Common myeloid progenitor, CD34-positive (primary cell): ENCODE data around the gene CINP. TPM values are rescaled to one million over a fixed set of nuclear protein-coding genes. Genes with fewer than 3 reads are reported as not detected.
A peak's percentile ranks its signal among the peaks of the same experiment; 100 is the strongest.

Experiments
- CTCF ChIA-PET: fragments of 350-600 bp; sonication (Branson Sonifier 250); formaldehyde crosslinking; loops from one replicate; lab custom pipeline; 2021; ENCODE audit warnings: antibody characterized with exemption; lab: Charles Lee
- POLR2A ChIA-PET: fragments of 350-600 bp; sonication (Branson Sonifier 250); formaldehyde crosslinking; loops from one replicate; lab custom pipeline; 2021; ENCODE audit warnings: antibody characterized with exemption; lab: Charles Lee
- DNase-seq, 3 donors: peaks; one replicate each; pipeline versions ENCODE4 v3.0.0 to v3.0.0-alpha.2; 2013
- H3K27ac ChIP-seq, 2 experiments: 1 replicate in 1 of 2; 2 replicates in 1 of 2; pipeline ENCODE4 v1.7.0; 2013; ENCODE audit warnings: inconsistent platforms in 2 of 2, low read length in 2 of 2, mild to moderate bottlenecking in 2 of 2, low read depth in 1 of 2, moderate library complexity in 1 of 2; ENCODE audit not compliant: severe bottlenecking in 2 of 2, insufficient read depth in 1 of 2, poor library complexity in 1 of 2
- H3K27me3 ChIP-seq, 5 experiments: replicated peaks in 2 of 5; 1 replicate in 3 of 5; 2 replicates in 2 of 5; pipeline versions ENCODE4 v1.6.1 to v1.7.0; 2013; ENCODE audit warnings: low read length in 4 of 5, mild to moderate bottlenecking in 2 of 5, moderate library complexity in 2 of 5, inconsistent platforms in 1 of 5; ENCODE audit not compliant: insufficient read depth in 5 of 5, control insufficient read depth in 4 of 5
- H3K36me3 ChIP-seq, 4 experiments: 1 replicate in 2 of 4; 2 replicates in 2 of 4; pipeline versions ENCODE4 v1.6.1 to v1.7.0; 2013; ENCODE audit warnings: low read length in 3 of 4, control low read depth in 1 of 4, mild to moderate bottlenecking in 1 of 4; ENCODE audit not compliant: control insufficient read depth in 4 of 4, insufficient read depth in 4 of 4
- H3K4me1 ChIP-seq, 4 experiments: 1 replicate in 3 of 4; 2 replicates in 1 of 4; pipeline versions ENCODE4 v1.6.1 to v1.7.1; 2013; ENCODE audit warnings: low read length in 3 of 4, mild to moderate bottlenecking in 3 of 4, control low read depth in 1 of 4, inconsistent platforms in 1 of 4, moderate library complexity in 1 of 4; ENCODE audit not compliant: control insufficient read depth in 4 of 4, insufficient read depth in 4 of 4; ENCODE audit errors: control extremely low read depth in 1 of 4
- H3K4me3 ChIP-seq, 7 experiments: 1 replicate in 4 of 7; 2 replicates in 3 of 7; pipeline versions ENCODE4 v1.5.1 to v1.7.0; 2013; ENCODE audit warnings: mild to moderate bottlenecking in 7 of 7, low read length in 6 of 7, moderate library complexity in 6 of 7, inconsistent platforms in 2 of 7, low read depth in 2 of 7, control low read depth in 1 of 7; ENCODE audit not compliant: insufficient read depth in 4 of 7, control insufficient read depth in 1 of 7; ENCODE audit errors: extremely low read depth in 1 of 7
- H3K9me3 ChIP-seq, 5 experiments: 1 replicate in 4 of 5; 2 replicates in 1 of 5; pipeline versions ENCODE4 v1.6.1 to v1.7.1; 2013; ENCODE audit warnings: low read length in 4 of 5, mild to moderate bottlenecking in 2 of 5, inconsistent platforms in 1 of 5, low read depth in 1 of 5, moderate library complexity in 1 of 5; ENCODE audit not compliant: control insufficient read depth in 4 of 5, insufficient read depth in 2 of 5; ENCODE audit errors: control extremely low read depth in 1 of 5
- WGBS: methylation state at CpG from one replicate; pipeline ENCODE4 v1.1.5; 2013; ENCODE audit not compliant: insufficient coverage; 5-methylcytosine and 5-hydroxymethylcytosine counted together
- polyA plus RNA-seq: library from polyadenylated mRNA; unstranded; fragments of 120-200 nt; gene quantifications from one replicate; pipeline ENCODE4 v1.2.1, GENCODE V29; 2013

CINP gene
- polyA plus RNA-seq = 25.0 TPM

GRCh38 chr14:102362545-102363181, at the start of gene CINP, which contains the start of gene TECPR2:
Gene CINP (minus strand): TSS chr14:102362890. CDS start chr14:102362851, 39 bp downstream.
Gene TECPR2 (plus strand): TSS chr14:102362941. CDS start chr14:102376722, 13,781 bp downstream.
- peaks cover 11 to 21% (median 19%) of the 10 kb centered on the region in 4 experiments for H3K4me1 ChIP-seq
- DNase-seq = peak; percentile 95 to 97 (median 96)
- peak within 1 kb of the TSS; percentile 71 to 98 (median 92) for H3K4me3 ChIP-seq
- POLR2A ChIA-PET = interaction anchor here (0.8 to 1.3 kb wide), 2 partner anchors 13 to 16 kb away, joined by 3 to 5 read pairs; no protein-coding TSS in a partner anchor
- H3K36me3 ChIP-seq = peaks cover 3 to 12% (median 7%) of the 10 kb centered on the region in 4 experiments
- H3K9me3 ChIP-seq = no peaks in the 10 kb centered on the region
- no peaks in the 10 kb centered on the region for H3K27me3 ChIP-seq
- WGBS = 0% methylated on average over 57 of the region's 58 CpGs
- peak within 1 kb of the TSS; percentile 96 to 97 for H3K27ac ChIP-seq
- CTCF ChIA-PET = interaction anchor here (0.8 to 1.9 kb wide), 2 partner anchors 14 to 76 kb away, joined by 3 to 5 read pairs; no protein-coding TSS in a partner anchor

GRCh38 chr14:102408724-102409123, 46.0 kb upstream of the CINP start:
- H3K36me3 ChIP-seq = peaks cover 0 to 7% (median 5%) of the 10 kb centered on the region in 4 experiments
- H3K4me3 ChIP-seq = no peak overlapping the region
- peaks cover 0 to under 1% (median 0%) of the 10 kb centered on the region in 5 experiments for H3K9me3 ChIP-seq
- POLR2A ChIA-PET = no interaction called here
- no peaks in the 10 kb centered on the region for H3K27me3 ChIP-seq
- DNase-seq = no peak
- CTCF ChIA-PET = interaction anchor here (0.8 kb wide), 1 partner anchor 30 kb away, joined by 3 read pairs; no protein-coding TSS in a partner anchor
- H3K27ac ChIP-seq = no peak overlapping the region
- no peaks in the 10 kb centered on the region for H3K4me1 ChIP-seq

GRCh38 chr14:102407258-102407657, 44.6 kb upstream of the CINP start:
- no peak for DNase-seq
- 100% methylated on average over 4 of the region's 7 CpGs for WGBS
- CTCF ChIA-PET = no interaction called here
- Histone ChIP-seq H3K4me1 (no peaks in the 10 kb centered on the region), H3K36me3 (peaks cover 0 to 7% (median 6%) of the 10 kb centered on the region in 4 experiments), H3K27ac (no peak overlapping the region), H3K4me3 (no peak overlapping the region), H3K27me3 (no peaks in the 10 kb centered on the region), H3K9me3 (peaks cover 0 to 13% (median 0%) of the 10 kb centered on the region in 5 experiments)
- POLR2A ChIA-PET = no interaction called here

- Histone ChIP-seq H3K27ac (no peak overlapping the region), H3K9me3 (peaks cover 0 to 39% (median 9%) of the 10 kb centered on the region in 5 experiments), H3K36me3 (peaks cover 0 to 5% (median 1%) of the 10 kb centered on the region in 4 experiments), H3K27me3 (no peaks in the 10 kb centered on the region), H3K4me3 (no peak overlapping the region), H3K4me1 (no peaks in the 10 kb centered on the region)
- ChIA-PET POLR2A (no interaction called here), CTCF (no interaction called here)
- peak in 1 of 3 donors; percentile 19 for DNase-seq
Observed at GRCh38 chr14:102403028-102403427, 40.3 kb upstream of the CINP start.

GRCh38 chr14:102396521-102396920, 33.8 kb upstream of the CINP start:
- H3K4me3 ChIP-seq = no peak overlapping the region
- H3K27ac ChIP-seq = no peak overlapping the region
- ChIA-PET CTCF (no interaction called here), POLR2A (no interaction called here)
- no peak for DNase-seq
- H3K36me3 ChIP-seq = peaks cover 0 to 5% (median 2%) of the 10 kb centered on the region in 4 experiments
- 78% methylated on average over 6 of the region's 7 CpGs for WGBS
- H3K27me3 ChIP-seq = no peaks in the 10 kb centered on the region
- H3K9me3 ChIP-seq = peaks cover 1 to 28% (median 8%) of the 10 kb centered on the region in 5 experiments
- no peaks in the 10 kb centered on the region for H3K4me1 ChIP-seq

- DNase-seq = no peak
- CTCF ChIA-PET = interaction anchor here (0.6 to 1.5 kb wide), 2 partner anchors 9 to 100 kb away, joined by 3 to 4 read pairs; no protein-coding TSS in a partner anchor
- Histone ChIP-seq H3K4me3 (no peak overlapping the region), H3K27ac (no peak overlapping the region), H3K9me3 (peaks cover 1 to 19% (median 8%) of the 10 kb centered on the region in 5 experiments), H3K27me3 (no peaks in the 10 kb centered on the region), H3K36me3 (peaks cover 0 to 5% (median 2%) of the 10 kb centered on the region in 4 experiments), H3K4me1 (no peaks in the 10 kb centered on the region)
- WGBS = 67% methylated on average over 8 of the region's 9 CpGs
- POLR2A ChIA-PET = no interaction called here
Observed at GRCh38 chr14:102394717-102395375, 32.2 kb upstream of the CINP start.
